ENCODE data around the gene TSPAN11.
"Not testable (repeated sequence)": the region's sequence is repeated elsewhere in the genome, so short reads cannot be mapped to it uniquely, and the experiment has no call there.

TSPAN11 gene

DNA sequence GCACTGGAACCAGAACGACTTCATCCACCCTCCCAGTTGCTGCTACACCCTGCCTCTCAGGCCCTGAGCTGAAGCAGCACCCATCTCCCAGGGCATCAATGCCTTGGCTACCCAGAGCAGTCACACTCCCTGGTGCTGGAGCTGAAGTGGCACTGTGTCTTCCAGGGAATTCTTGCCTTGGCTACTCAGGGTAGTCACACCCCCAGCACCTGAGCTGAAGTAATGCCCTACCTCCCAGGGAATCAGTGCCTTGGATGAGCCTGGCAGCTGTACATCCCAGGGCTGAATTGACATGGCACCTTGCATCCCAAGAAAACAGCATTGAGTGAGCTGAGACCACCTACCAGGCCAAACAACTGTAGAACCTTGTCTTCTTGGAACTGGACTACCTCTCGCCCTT lies 41.2 kb upstream of the TSPAN11 start:
- TF ChIP-seq ZFX (IDR thresholded peaks at IDR 0.05; ENCODE audit: borderline replicate concordance), result no peak
- TF ChIP-seq, protein P1, sequence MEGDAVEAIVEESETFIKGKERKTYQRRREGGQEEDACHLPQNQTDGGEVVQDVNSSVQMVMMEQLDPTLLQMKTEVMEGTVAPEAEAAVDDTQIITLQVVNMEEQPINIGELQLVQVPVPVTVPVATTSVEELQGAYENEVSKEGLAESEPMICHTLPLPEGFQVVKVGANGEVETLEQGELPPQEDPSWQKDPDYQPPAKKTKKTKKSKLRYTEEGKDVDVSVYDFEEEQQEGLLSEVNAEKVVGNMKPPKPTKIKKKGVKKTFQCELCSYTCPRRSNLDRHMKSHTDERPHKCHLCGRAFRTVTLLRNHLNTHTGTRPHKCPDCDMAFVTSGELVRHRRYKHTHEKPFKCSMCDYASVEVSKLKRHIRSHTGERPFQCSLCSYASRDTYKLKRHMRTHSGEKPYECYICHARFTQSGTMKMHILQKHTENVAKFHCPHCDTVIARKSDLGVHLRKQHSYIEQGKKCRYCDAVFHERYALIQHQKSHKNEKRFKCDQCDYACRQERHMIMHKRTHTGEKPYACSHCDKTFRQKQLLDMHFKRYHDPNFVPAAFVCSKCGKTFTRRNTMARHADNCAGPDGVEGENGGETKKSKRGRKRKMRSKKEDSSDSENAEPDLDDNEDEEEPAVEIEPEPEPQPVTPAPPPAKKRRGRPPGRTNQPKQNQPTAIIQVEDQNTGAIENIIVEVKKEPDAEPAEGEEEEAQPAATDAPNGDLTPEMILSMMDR (IDR thresholded peaks at IDR 0.05), result no peak
- H3K27ac ChIP-seq, result no peak overlapping the region

DNA sequence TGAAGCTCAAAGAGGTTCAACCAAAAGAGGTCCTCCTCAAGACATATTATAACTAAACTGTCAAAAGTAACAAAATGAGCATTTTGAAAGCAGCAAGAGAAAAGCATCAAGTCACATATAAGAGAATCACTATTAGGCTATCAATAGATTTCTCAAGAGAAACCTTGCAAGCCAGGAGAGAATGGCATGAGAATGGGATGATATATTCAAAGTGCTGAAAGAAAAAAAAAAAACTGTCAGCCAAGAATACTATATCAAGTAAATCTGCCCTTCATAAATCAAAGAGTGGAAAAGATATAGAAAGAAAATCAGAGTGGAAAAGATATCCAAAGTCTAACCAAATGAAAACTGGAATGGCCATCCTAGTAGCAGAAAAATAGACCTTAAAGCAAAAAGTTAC lies 39.3 kb upstream of the TSPAN11 start:
- TF ChIP-seq ZFX (IDR thresholded peaks at IDR 0.05; ENCODE audit: borderline replicate concordance), result no peak
- TF ChIP-seq, protein P1 (IDR thresholded peaks at IDR 0.05), result no peak
- no peak overlapping the region for H3K27ac ChIP-seq

DNA sequence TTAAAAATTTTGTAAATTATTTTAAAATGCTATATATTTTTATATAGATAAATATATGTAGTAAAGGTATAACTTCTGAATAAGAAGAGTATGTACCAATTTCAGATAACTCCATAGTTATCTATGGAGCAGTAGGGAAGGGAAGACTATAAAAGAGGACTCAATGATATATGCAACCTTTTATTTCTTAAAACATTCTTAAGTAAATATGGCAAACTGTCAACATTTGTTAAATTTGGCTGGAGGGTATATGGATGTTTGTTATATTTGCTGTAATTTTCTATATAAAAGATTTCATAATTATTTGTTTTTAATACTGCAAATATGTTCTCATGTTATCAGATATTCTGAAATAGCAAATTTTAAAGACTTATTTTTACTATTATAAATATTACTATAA lies 38.3 kb upstream of the TSPAN11 start:
- TF ChIP-seq ZFX (IDR thresholded peaks at IDR 0.05; ENCODE audit: borderline replicate concordance), result no peak
- TF ChIP-seq, protein P1 (IDR thresholded peaks at IDR 0.05), result no peak
- no peak overlapping the region for H3K27ac ChIP-seq

DNA sequence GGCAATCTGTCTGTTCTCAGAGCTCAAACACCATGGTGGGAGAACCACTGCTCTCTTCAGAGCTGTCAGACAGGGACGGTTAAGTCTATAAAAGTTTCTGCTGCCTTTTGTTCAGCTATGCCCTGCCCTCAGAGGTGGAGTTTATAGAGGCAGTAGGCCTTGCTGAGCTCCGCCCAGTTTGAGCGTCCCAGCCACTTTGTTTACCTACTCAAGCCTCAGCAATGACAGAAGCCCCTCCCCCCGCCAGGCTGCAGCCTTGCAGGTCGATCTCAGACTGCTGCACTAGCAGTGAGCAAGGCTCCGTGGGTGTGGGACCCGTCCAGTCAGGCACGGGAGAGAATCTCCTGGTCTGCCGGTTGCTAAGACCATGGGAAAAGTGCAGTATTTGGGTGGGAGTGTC lies 32.0 kb upstream of the TSPAN11 start:
- not testable (repeated sequence) for H3K27ac ChIP-seq

DNA sequence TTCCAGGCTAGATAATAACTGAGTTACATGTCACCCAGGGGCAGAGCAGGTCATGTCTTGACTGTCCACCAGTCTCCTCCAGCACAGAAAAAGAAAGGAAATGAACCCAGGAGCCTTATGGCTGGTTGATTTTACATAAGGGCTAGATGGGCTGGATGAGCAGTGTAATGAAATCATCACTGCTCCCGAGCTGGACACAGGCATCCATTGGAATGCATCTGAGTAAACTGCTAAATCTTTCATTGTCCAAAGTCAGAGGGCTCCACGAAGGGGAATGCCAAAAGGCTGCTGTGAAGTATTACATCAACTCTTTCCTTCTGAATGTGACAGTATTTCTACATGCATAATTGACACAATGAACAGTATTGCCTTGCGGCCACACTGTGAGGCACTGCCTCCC lies 30.1 kb upstream of the TSPAN11 start:
- no peak overlapping the region for H3K27ac ChIP-seq
- TF ChIP-seq, protein P1 (IDR thresholded peaks at IDR 0.05), result no peak
- TF ChIP-seq ZFX (IDR thresholded peaks at IDR 0.05; ENCODE audit: borderline replicate concordance), result no peak

DNA sequence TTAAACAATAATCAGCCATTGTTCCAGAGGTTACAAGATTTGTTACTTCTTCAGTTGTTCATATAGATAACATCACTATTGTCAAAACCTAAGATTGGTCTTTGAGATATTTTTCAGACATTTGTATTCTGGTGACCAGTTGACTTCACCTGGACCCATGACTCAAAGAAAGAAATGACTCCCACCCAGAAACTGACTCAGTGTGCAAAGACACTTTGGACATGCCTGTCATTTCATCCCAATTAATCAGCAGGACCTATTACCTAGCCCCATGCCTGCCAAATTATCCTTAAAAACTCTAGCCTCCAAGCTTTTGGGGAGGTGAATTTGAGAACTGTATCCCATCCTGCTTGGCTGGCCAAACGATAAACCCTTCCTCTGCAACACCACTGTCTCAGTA lies 27.7 kb upstream of the TSPAN11 start:
- H3K27ac ChIP-seq, result no peak overlapping the region
- no peak for TF ChIP-seq ZFX (IDR thresholded peaks at IDR 0.05; ENCODE audit: borderline replicate concordance)

DNA sequence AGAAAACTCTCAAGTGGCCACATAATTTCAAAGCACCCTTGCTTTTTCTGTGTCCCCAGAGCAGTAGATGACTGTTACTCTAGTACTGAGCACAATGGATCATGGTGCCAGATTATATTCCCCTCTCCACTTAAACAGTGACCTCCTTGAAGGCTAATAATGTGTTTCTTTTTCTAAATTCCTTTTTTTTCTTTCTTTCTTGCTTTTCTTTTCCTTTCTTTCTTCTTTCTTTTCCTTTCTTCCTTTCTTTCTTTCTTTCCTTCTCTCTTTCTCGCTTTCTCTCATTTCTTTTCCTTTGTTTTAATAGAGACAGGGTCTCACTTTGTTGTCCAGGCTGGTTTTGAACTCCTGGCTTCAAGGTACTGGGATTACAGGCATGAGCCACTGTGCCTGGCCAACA lies 26.2 kb upstream of the TSPAN11 start:
- TF ChIP-seq ZFX (IDR thresholded peaks at IDR 0.05; ENCODE audit: borderline replicate concordance), result no peak
- TF ChIP-seq, protein P1 (IDR thresholded peaks at IDR 0.05), result no peak
- H3K27ac ChIP-seq, result no peak overlapping the region

DNA sequence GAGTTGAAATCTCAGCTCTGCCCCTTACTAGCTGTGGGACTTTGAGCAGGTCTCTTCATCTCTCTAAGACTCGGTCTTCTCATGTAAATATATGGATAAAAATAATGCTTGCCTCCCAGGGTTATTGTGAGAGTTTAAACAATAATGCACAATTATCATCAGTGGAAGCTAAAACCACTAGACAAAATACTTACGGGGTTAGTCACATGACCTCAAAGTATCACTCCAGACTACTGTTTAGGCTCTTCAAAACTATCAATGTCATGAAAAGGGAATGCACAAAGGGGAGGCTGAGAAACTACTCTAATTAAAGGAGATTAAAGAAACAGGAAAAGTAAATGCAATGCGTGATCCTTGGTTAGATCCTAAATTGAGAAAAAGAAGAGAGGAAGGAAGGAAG lies 24.5 kb upstream of the TSPAN11 start:
- H3K27ac ChIP-seq, result no peak overlapping the region
- no peak for TF ChIP-seq ZFX (IDR thresholded peaks at IDR 0.05; ENCODE audit: borderline replicate concordance)
- TF ChIP-seq, protein P1 (IDR thresholded peaks at IDR 0.05), result no peak

Data from 22Rv1 (cell line).